Breast epithelium (tissue), 4 donors: ENCODE data around the gene ITPR1. TPM values are rescaled to one million over a fixed set of nuclear protein-coding genes. Genes with fewer than 3 reads are reported as not detected.

Experiments
- DNase-seq, 2 donors: peaks; one replicate each; pipeline ENCODE4 v3.0.0-alpha.2; 2019; ENCODE audit warnings: low spot score in 2 of 2
- H3K27ac ChIP-seq, 2 donors: fragments of 200-600 bp; sonication (generic) in 1 of 2; one replicate each; pipeline ENCODE4 v1.5.1; 2016 to 2019; ENCODE audit warnings: mild to moderate bottlenecking in 1 of 2
- H3K27me3 ChIP-seq, 2 donors: fragments of 200-600 bp; sonication (generic) in 1 of 2; one replicate each; pipeline versions ENCODE4 v1.5.1 to v1.6.0; 2017 to 2019; ENCODE audit warnings: control low read depth in 1 of 2, mild to moderate bottlenecking in 1 of 2
- H3K36me3 ChIP-seq: fragments of 200-600 bp; one replicate; pipeline ENCODE4 v1.5.1; 2019
- H3K4me1 ChIP-seq, 2 donors: fragments of 200-600 bp; sonication (generic); one replicate each; pipeline ENCODE4 v1.5.1; 2016 to 2019; ENCODE audit warnings: control low read depth in 1 of 2
- H3K4me3 ChIP-seq, 3 donors: fragments of 200-600 bp; sonication (generic); 1 replicate in 2 of 3; 2 replicates in 1 of 3; pipeline ENCODE4 v1.5.1; 2016 to 2019; ENCODE audit warnings: mild to moderate bottlenecking in 3 of 3, moderate library complexity in 2 of 3
- H3K9me3 ChIP-seq, 2 donors: fragments of 200-600 bp; sonication (generic) in 1 of 2; one replicate each; pipeline ENCODE4 v1.5.1; 2016 to 2019; ENCODE audit warnings: control low read depth in 1 of 2
- POLR2A ChIP-seq: fragments of 450-650 bp; IDR thresholded peaks from one replicate; pipeline ENCODE4 v1.6.1; 2016; ENCODE audit warnings: antibody characterized with exemption, mild to moderate bottlenecking, moderate library complexity
- POLR2AphosphoS5 ChIP-seq, 3 donors: sonication (generic); formaldehyde crosslinking; IDR thresholded peaks; one replicate each; pipeline ENCODE4 v1.6.1; 2017; ENCODE audit warnings: antibody characterized with exemption in 3 of 3
- intact Hi-C: fragments of 100-400 bp; cut with DNase I; formaldehyde crosslinking; loops from one replicate; pipeline ENCODE4 v1.15.1; 2023; ENCODE audit warnings: low total_unique reads
- total RNA-seq, 3 donors: library from RNA; depleted of rRNA; stranded (reverse); fragments of >200 nt; gene quantifications; one replicate each; pipeline ENCODE4 v1.1.0, GENCODE V29; 2016
- TF ChIP-seq, protein P1 (sequence below), 3 donors: fragments of 450-650 bp; IDR thresholded peaks; one replicate each; pipeline ENCODE4 v1.5.1; 2016 to 2017; ENCODE audit warnings: antibody characterized with exemption in 3 of 3, mild to moderate bottlenecking in 3 of 3, moderate library complexity in 3 of 3

Gene ITPR1
- total RNA-seq, 3 donors from 2014 or later: 53.8 to 227 (median 174) TPM

DNA sequence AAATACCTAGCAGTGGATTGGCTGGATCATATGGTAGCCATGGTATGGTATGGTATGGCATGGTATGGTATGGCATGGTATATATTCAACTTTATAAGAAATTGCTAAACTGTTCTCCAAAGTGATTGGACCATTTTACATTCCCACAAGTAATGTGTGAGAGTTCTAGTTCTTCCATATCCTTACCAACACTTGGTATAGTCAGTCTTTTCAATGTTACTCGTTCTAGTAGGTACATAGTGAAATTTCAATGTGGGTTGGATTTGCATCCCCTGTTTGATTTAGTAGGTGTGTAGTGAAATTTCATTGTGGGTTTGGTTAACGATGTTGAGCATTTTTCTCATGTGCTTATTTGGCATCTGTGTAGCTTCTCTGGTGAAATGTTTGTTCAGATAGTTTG, 154.3 kb downstream of the ITPR1 start:
- TF ChIP-seq, protein P1, sequence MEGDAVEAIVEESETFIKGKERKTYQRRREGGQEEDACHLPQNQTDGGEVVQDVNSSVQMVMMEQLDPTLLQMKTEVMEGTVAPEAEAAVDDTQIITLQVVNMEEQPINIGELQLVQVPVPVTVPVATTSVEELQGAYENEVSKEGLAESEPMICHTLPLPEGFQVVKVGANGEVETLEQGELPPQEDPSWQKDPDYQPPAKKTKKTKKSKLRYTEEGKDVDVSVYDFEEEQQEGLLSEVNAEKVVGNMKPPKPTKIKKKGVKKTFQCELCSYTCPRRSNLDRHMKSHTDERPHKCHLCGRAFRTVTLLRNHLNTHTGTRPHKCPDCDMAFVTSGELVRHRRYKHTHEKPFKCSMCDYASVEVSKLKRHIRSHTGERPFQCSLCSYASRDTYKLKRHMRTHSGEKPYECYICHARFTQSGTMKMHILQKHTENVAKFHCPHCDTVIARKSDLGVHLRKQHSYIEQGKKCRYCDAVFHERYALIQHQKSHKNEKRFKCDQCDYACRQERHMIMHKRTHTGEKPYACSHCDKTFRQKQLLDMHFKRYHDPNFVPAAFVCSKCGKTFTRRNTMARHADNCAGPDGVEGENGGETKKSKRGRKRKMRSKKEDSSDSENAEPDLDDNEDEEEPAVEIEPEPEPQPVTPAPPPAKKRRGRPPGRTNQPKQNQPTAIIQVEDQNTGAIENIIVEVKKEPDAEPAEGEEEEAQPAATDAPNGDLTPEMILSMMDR (IDR thresholded peaks at IDR 0.05): no peak
- no peak for TF ChIP-seq POLR2A
- TF ChIP-seq POLR2AphosphoS5 (IDR thresholded peaks at IDR 0.05): no peak
- no peaks in the 10 kb centered on the region for H3K4me1 ChIP-seq
- intact Hi-C loops: no loop called here
- no peak overlapping the region for H3K4me3 ChIP-seq
- H3K27ac ChIP-seq: no peak overlapping the region
- H3K9me3 ChIP-seq: no peaks in the 10 kb centered on the region
- no peak for DNase-seq
- H3K36me3 ChIP-seq: no peaks in the 10 kb centered on the region
- H3K27me3 ChIP-seq: no peaks in the 10 kb centered on the region

DNA sequence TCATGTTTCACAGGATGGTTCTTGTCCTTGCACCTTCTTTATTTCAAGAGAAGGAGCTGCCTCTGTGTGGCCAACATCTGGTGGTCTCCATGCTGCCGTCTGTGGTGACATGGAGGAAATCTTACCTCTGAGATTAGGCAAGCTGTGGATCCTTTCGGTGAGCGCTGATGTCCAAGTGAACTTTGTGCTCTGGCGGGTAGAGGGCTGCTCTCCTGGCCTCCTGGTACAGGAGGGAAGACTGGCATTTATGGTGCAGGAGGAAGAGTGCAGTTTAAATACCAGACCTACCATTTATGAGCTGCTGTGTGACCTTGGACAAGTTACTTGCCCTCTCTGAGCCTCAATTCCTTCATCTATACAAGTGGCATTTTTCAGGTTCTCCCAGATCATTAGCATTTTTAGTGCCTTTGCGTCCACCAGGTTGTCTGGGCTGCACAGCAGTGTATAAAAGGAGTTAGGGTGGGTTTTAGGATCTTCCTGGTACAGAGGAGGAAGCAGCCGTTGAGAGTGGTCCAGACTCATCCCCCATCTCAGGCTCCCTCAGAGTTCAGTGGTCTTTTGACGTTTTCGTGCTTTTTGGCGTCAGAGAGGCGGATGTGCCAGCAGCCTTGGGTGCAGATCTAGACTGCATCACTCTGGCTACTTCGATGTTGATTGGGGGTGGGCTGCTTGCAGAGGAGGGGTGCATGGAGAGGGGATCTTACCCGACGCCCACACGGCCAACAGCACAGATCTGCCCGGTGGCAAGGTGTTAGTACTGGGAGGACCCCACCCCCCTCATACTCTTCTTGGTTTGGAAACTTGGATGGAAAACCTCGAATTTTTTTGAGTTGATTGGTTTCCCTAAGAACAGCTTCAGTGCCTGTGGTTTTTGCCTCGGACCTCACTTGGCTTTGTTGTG, 162.2 kb downstream of the ITPR1 start:
- no peaks in the 10 kb centered on the region for H3K27me3 ChIP-seq
- no peaks in the 10 kb centered on the region for H3K36me3 ChIP-seq
- intact Hi-C loops: no loop called here
- TF ChIP-seq, protein P1 (IDR thresholded peaks at IDR 0.05): no peak
- TF ChIP-seq POLR2A: no peak
- no peak for TF ChIP-seq POLR2AphosphoS5 (IDR thresholded peaks at IDR 0.05)
- H3K4me3 ChIP-seq: no peak overlapping the region
- no peaks in the 10 kb centered on the region for H3K9me3 ChIP-seq
- no peaks in the 10 kb centered on the region for H3K4me1 ChIP-seq
- no peak for DNase-seq
- no peak overlapping the region for H3K27ac ChIP-seq

DNA sequence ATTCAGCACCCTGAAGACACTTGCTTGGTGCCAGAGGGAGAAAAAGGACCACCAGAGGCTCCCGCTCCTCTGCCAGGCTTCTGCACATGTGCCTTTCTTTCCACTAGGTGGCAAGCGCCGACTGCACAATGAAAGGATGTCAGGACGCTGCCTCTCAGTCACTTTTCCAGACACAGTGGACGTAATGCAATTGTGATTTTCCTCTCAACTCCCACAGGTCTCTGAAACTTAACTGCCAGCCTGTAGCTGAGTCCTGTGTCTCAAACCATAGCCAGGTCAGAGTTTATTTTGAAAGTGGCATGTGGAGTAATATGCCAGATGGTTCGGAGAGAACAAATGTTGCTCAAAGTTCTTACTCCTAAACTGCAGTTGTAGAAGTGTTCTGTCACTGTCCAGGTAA, 162.9 kb downstream of the ITPR1 start:
- no peak overlapping the region for H3K4me3 ChIP-seq
- peak; percentile 37 to 64 for DNase-seq
- H3K4me1 ChIP-seq: no peaks in the 10 kb centered on the region
- H3K9me3 ChIP-seq: no peaks in the 10 kb centered on the region
- no peaks in the 10 kb centered on the region for H3K27me3 ChIP-seq
- TF ChIP-seq POLR2A (no peak), POLR2AphosphoS5 (IDR thresholded peaks at IDR 0.05) (no peak)
- TF ChIP-seq, protein P1 (IDR thresholded peaks at IDR 0.05): peak; percentile 38 to 85 (median 76)
- H3K27ac ChIP-seq: no peak overlapping the region
- intact Hi-C loops: no loop called here
- H3K36me3 ChIP-seq: no peaks in the 10 kb centered on the region

DNA sequence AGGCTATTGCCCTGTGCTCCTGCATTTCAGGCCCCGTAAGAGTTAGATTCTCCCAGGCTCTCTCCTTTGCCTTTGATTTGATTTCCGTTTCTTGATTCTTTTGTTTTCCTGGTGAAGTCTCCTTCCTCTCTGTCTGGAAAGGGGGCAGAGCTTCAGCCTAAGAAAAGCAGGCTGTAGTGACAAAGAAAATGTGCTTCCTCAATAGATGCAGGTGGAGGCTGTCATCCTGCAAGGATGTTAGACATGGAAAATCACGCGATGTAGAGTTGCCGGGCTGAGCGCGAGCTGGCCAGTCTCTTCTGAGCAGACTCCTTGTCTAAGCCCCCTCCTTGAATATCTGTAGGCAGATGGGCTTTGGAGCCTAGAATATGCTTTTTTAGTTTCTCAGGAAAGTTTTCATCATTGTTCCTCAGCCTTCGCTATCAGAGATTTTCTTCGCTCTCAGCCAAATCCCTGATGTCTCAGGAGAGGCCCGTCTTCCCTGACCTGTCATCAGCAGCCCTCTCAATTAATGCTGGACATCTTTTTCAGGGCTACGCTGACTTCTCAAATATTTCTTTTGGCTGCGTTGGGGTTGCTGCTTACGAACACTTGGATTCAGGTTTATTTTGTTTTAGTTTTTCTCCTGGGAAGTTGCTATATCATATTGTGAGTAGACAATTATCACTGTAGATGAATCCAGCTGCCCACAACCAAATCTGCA, 163.6 kb downstream of the ITPR1 start:
- Histone ChIP-seq H3K36me3 (no peaks in the 10 kb centered on the region), H3K27ac (no peak overlapping the region), H3K4me1 (no peaks in the 10 kb centered on the region), H3K4me3 (no peak overlapping the region), H3K9me3 (no peaks in the 10 kb centered on the region), H3K27me3 (no peaks in the 10 kb centered on the region)
- DNase-seq: no peak
- TF ChIP-seq POLR2AphosphoS5 (IDR thresholded peaks at IDR 0.05): no peak
- no peak for TF ChIP-seq POLR2A
- TF ChIP-seq, protein P1 (IDR thresholded peaks at IDR 0.05): no peak
- intact Hi-C loops: no loop called here

DNA sequence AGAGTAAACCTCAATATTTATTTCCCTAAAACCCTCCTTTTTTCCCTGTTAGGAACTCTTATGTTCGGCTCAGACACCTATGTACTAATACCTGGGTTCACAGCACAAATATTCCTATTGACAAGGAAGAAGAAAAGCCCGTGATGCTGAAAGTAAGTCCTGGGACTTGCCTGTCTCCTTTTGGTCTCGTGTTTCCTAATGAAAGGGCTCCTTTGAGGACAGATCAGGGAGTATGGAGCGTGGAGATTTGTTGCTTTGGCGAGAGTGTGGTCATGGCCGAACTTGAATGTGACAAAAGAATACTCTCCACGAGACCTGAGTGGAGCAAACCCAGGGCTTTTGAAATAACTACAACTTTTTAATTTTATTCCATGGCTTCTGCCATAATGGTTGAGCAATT, 167.8 kb downstream of the ITPR1 start:
- H3K36me3 ChIP-seq: no peaks in the 10 kb centered on the region
- no peaks in the 10 kb centered on the region for H3K27me3 ChIP-seq
- no peaks in the 10 kb centered on the region for H3K4me1 ChIP-seq
- no peak overlapping the region for H3K27ac ChIP-seq
- DNase-seq: no peak
- TF ChIP-seq, protein P1 (IDR thresholded peaks at IDR 0.05): no peak
- TF ChIP-seq POLR2AphosphoS5 (IDR thresholded peaks at IDR 0.05): no peak
- TF ChIP-seq POLR2A: no peak
- no peaks in the 10 kb centered on the region for H3K9me3 ChIP-seq
- intact Hi-C loops: no loop called here
- no peak overlapping the region for H3K4me3 ChIP-seq
